ENCODE results near the gene RPSA.
"Not testable (repeated sequence)": the region's sequence is repeated elsewhere in the genome, so short reads cannot be mapped to it uniquely, and the experiment has no call there.

Gene RPSA

GRCh38 chr3:39423436-39423970 lies 17.0 kb downstream of the RPSA start:
- no peak for DNase-seq

GRCh38 chr3:39426312-39426711 lies 19.8 kb downstream of the RPSA start:
- DNase-seq, result no peak

GRCh38 chr3:39427506-39427905 lies 21.0 kb downstream of the RPSA start:
- DNase-seq, result no peak

- DNase-seq, result no peak
Observed at GRCh38 chr3:39428745-39429201, 22.3 kb downstream of the RPSA start.

- no peak for DNase-seq
Observed at GRCh38 chr3:39429466-39429865, 22.9 kb downstream of the RPSA start.

GRCh38 chr3:39432342-39432741 lies 25.8 kb downstream of the RPSA start:
- DNase-seq, result no peak

GRCh38 chr3:39433642-39434041 lies 27.1 kb downstream of the RPSA start:
- no peak for DNase-seq

GRCh38 chr3:39434574-39434973 lies 28.1 kb downstream of the RPSA start:
- DNase-seq, result no peak

- no peak for DNase-seq
Observed at GRCh38 chr3:39435006-39435748, 28.7 kb downstream of the RPSA start.

- no peak for DNase-seq
Observed at GRCh38 chr3:39438880-39439279, 32.4 kb downstream of the RPSA start.

GRCh38 chr3:39440316-39440715 lies 33.8 kb downstream of the RPSA start:
- DNase-seq, result no peak

- DNase-seq, result no peak
Observed at GRCh38 chr3:39443530-39443929, 37.0 kb downstream of the RPSA start.

- DNase-seq, result no peak
Observed at GRCh38 chr3:39445927-39446326, 39.4 kb downstream of the RPSA start.

GRCh38 chr3:39446444-39446843 lies 39.9 kb downstream of the RPSA start:
- no peak for DNase-seq

GRCh38 chr3:39447637-39448483 lies 41.3 kb downstream of the RPSA start:
- peak; percentile 73 for DNase-seq

- DNase-seq, result no peak
Observed at GRCh38 chr3:39448506-39449233, 42.1 kb downstream of the RPSA start.

GRCh38 chr3:39449796-39450195 lies 43.3 kb downstream of the RPSA start:
- no peak for DNase-seq

- no peak for DNase-seq
Observed at GRCh38 chr3:39453134-39453533, 46.6 kb downstream of the RPSA start.

- not testable (repeated sequence) for DNase-seq
Observed at GRCh38 chr3:39453872-39454271, 47.4 kb downstream of the RPSA start.

GRCh38 chr3:39454591-39455217 lies 48.2 kb downstream of the RPSA start:
- DNase-seq, result no peak

GRCh38 chr3:39456159-39456558 lies 49.6 kb downstream of the RPSA start:
- no peak for DNase-seq

GRCh38 chr3:39457361-39457760 lies 50.8 kb downstream of the RPSA start:
- DNase-seq, result no peak

- DNase-seq, result not testable (repeated sequence)
Observed at GRCh38 chr3:39458579-39458978, 52.1 kb downstream of the RPSA start.
